PFSK-1 (cell line): ENCODE results near the gene DNAAF5.

ENCODE experiments used
- FOXP2 ChIP-seq: optimal IDR thresholded peaks from 2 replicates; pipeline ENCODE3; 2011; ENCODE audit warnings: borderline replicate concordance, control low read depth, inconsistent platforms; ENCODE audit not compliant: insufficient read depth; ENCODE audit errors: extremely low read length, extremely low read depth
- POLR2AphosphoS5 ChIP-seq: IDR thresholded peaks from 2 replicates; pipeline ENCODE4 v1.6.1; 2012; ENCODE audit warnings: low read depth, mild to moderate bottlenecking, control low read depth, low read length, moderate library complexity
- REST ChIP-seq, 2 experiments: IDR thresholded peaks; 2 replicates each; pipeline versions ENCODE4 v1.6.1 to v1.8.0; 2011 to 2012; ENCODE audit warnings: low read depth in 2 of 2, low read length in 2 of 2, control low read depth in 1 of 2, inconsistent platforms in 1 of 2, mild to moderate bottlenecking in 1 of 2, moderate library complexity in 1 of 2; ENCODE audit not compliant: insufficient read depth in 1 of 2
- SIN3A ChIP-seq: IDR thresholded peaks from 2 replicates; pipeline ENCODE4 v1.6.1; 2012; ENCODE audit warnings: mild to moderate bottlenecking, low read length, moderate library complexity, borderline replicate concordance; ENCODE audit not compliant: insufficient read depth
- TAF1 ChIP-seq: IDR thresholded peaks from 2 replicates; pipeline ENCODE4 v1.6.1; 2012; ENCODE audit warnings: low read length, control low read depth, borderline replicate concordance; ENCODE audit not compliant: insufficient read depth

DNAAF5 gene

GRCh38 chr7:756928-757560, 30.5 kb downstream of the DNAAF5 start:
- TF ChIP-seq REST (IDR thresholded peaks at IDR 0.05; ENCODE audit: insufficient read depth in 1 of 2, low read depth in 2 of 2, low read length in 2 of 2): no peak
- TF ChIP-seq TAF1: no peak
- TF ChIP-seq FOXP2: no peak
- no peak for TF ChIP-seq SIN3A
- TF ChIP-seq POLR2AphosphoS5: no peak

DNA sequence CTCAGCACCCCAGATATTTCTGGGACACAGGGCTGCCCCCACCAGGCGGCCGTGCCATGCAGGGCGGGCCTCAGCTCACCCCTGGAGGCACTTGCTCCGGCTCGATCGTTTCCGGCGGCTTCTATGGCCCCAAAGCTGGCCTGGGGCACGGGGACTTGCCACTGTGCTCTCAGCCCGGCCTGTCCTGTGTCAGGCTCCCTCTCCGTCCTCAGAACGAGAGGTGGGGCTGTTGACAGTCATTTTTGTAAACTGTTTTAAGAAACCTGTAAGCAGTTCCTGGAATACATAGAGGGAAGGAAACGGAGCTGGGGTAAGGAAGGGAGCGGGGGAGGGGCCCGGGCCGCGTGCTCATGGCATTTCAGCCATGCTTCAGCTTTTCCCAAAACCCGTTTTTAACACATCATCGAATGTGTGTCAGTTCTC, 31.3 kb downstream of the DNAAF5 start:
- TF ChIP-seq POLR2AphosphoS5 (no peak), TAF1 (no peak), REST (IDR thresholded peaks at IDR 0.05; ENCODE audit: insufficient read depth in 1 of 2, low read depth in 2 of 2, low read length in 2 of 2) (no peak), SIN3A (no peak), FOXP2 (no peak)

GRCh38 chr7:759569-759968, 33.1 kb downstream of the DNAAF5 start:
- TF ChIP-seq REST (IDR thresholded peaks at IDR 0.05; ENCODE audit: insufficient read depth in 1 of 2, low read depth in 2 of 2, low read length in 2 of 2): no peak
- no peak for TF ChIP-seq POLR2AphosphoS5
- no peak for TF ChIP-seq FOXP2
- no peak for TF ChIP-seq TAF1
- TF ChIP-seq SIN3A: no peak

GRCh38 chr7:760006-760405, 33.5 kb downstream of the DNAAF5 start:
- TF ChIP-seq TAF1 (no peak), FOXP2 (no peak), REST (IDR thresholded peaks at IDR 0.05; ENCODE audit: insufficient read depth in 1 of 2, low read depth in 2 of 2, low read length in 2 of 2) (no peak), SIN3A (no peak), POLR2AphosphoS5 (no peak)
